EH (cell line): ENCODE data around the gene DDIAS.
"Not testable (repeated sequence)": the region's sequence is repeated elsewhere in the genome, so short reads cannot be mapped to it uniquely, and the experiment has no call there.

Experiments used
- DNase-seq: peaks from one replicate; pipeline ENCODE4 v3.0.0-alpha.2; 2015; ENCODE audit warnings: low read depth

DDIAS gene

GRCh38 chr11:82969811-82970210 lies 68.3 kb downstream of the DDIAS start:
- DNase-seq, result no peak

GRCh38 chr11:82970507-82971083 lies 69.1 kb downstream of the DDIAS start:
- peak; percentile 41 for DNase-seq

- not testable (repeated sequence) for DNase-seq
Observed at GRCh38 chr11:82971519-82971946, 70.0 kb downstream of the DDIAS start.

GRCh38 chr11:82972103-82972502 lies 70.6 kb downstream of the DDIAS start:
- DNase-seq, result no peak

GRCh38 chr11:82974135-82974534 lies 72.6 kb downstream of the DDIAS start:
- DNase-seq, result no peak

GRCh38 chr11:82974851-82975250 lies 73.3 kb downstream of the DDIAS start:
- DNase-seq, result no peak

- no peak for DNase-seq
Observed at GRCh38 chr11:82975882-82976281, 74.3 kb downstream of the DDIAS start.

- DNase-seq, result no peak
Observed at GRCh38 chr11:82976786-82977185, 75.2 kb downstream of the DDIAS start.

GRCh38 chr11:82978422-82979099 lies 77.0 kb downstream of the DDIAS start:
- DNase-seq, result peak; percentile 91

- DNase-seq, result peak; percentile 33
Observed at GRCh38 chr11:82979824-82980223, 78.3 kb downstream of the DDIAS start.

GRCh38 chr11:82980292-82980691 lies 78.8 kb downstream of the DDIAS start:
- peak; percentile 95 for DNase-seq

- no peak for DNase-seq
Observed at GRCh38 chr11:82980947-82981346, 79.4 kb downstream of the DDIAS start.

GRCh38 chr11:82981852-82982251 lies 80.3 kb downstream of the DDIAS start:
- no peak for DNase-seq
